ENCODE results near the gene CLEC11A. TPM values are rescaled to one million over a fixed set of nuclear protein-coding genes. Genes with fewer than 3 reads are reported as not detected.
"Not testable (repeated sequence)": the region's sequence is repeated elsewhere in the genome, so short reads cannot be mapped to it uniquely, and the experiment has no call there.

CLEC11A gene
- total RNA-seq, 1 donor from 2014 or later: 4.0 TPM

GRCh38 chr19:50756244-50756643 is 33.1 kb downstream of the CLEC11A start:
- not testable (repeated sequence) for DNase-seq (ENCODE audit: low read depth, low spot score)

GRCh38 chr19:50757624-50758023 is 34.5 kb downstream of the CLEC11A start:
- DNase-seq (ENCODE audit: low read depth, low spot score): not testable (repeated sequence)

- not testable (repeated sequence) for DNase-seq (ENCODE audit: low read depth, low spot score)
Observed at GRCh38 chr19:50759076-50759475, 35.9 kb downstream of the CLEC11A start.

- no peak for DNase-seq (ENCODE audit: low read depth, low spot score)
Observed at GRCh38 chr19:50759886-50760285, 36.7 kb downstream of the CLEC11A start.

GRCh38 chr19:50761501-50761900 is 38.3 kb downstream of the CLEC11A start:
- not testable (repeated sequence) for DNase-seq (ENCODE audit: low read depth, low spot score)

- DNase-seq (ENCODE audit: low read depth, low spot score): not testable (repeated sequence)
Observed at GRCh38 chr19:50763521-50763920, 40.4 kb downstream of the CLEC11A start.

GRCh38 chr19:50764409-50764808 is 41.2 kb downstream of the CLEC11A start:
- DNase-seq (ENCODE audit: low read depth, low spot score): no peak

GRCh38 chr19:50766746-50767145 is 43.6 kb downstream of the CLEC11A start:
- not testable (repeated sequence) for DNase-seq (ENCODE audit: low read depth, low spot score)

- DNase-seq (ENCODE audit: low read depth, low spot score): not testable (repeated sequence)
Observed at GRCh38 chr19:50767263-50767662, 44.1 kb downstream of the CLEC11A start.

GRCh38 chr19:50768277-50768676 is 45.1 kb downstream of the CLEC11A start:
- no peak for DNase-seq (ENCODE audit: low read depth, low spot score)

GRCh38 chr19:50770164-50770563 is 47.0 kb downstream of the CLEC11A start, which contains the start of gene GPR32:
GPR32 (plus strand) TSS chr19:50770464; CDS start chr19:50770601, 137 bp downstream.
- DNase-seq (ENCODE audit: low read depth, low spot score): not testable (repeated sequence)

GRCh38 chr19:50770888-50771287 is 47.7 kb downstream of the CLEC11A start:
- DNase-seq (ENCODE audit: low read depth, low spot score): no peak

- no peak for DNase-seq (ENCODE audit: low read depth, low spot score)
Observed at GRCh38 chr19:50772476-50772875, 49.3 kb downstream of the CLEC11A start.

GRCh38 chr19:50772912-50773311 is 49.7 kb downstream of the CLEC11A start:
- not testable (repeated sequence) for DNase-seq (ENCODE audit: low read depth, low spot score)

GRCh38 chr19:50773454-50773853 is 50.3 kb downstream of the CLEC11A start:
- not testable (repeated sequence) for DNase-seq (ENCODE audit: low read depth, low spot score)

Other genes starting within 250 kb of the CLEC11A start
- gene EMC10, start 246.9 kb upstream of the CLEC11A start, total RNA-seq: 63.2 and 74.2 TPM in 2 replicates
- not detected in 2 replicates for gene GARIN5A, start 246.5 kb upstream of the CLEC11A start, total RNA-seq
- 18.3 and 22.0 TPM in 2 replicates for gene JOSD2, start 212.2 kb upstream of the CLEC11A start, total RNA-seq
- not detected in 2 replicates for gene ASPDH, start 209.5 kb upstream of the CLEC11A start, total RNA-seq
- gene LRRC4B, start 154.9 kb upstream of the CLEC11A start, total RNA-seq: 0.07 TPM in 1 of 2 replicates, not detected in the other
- gene SYT3, start 83.5 kb upstream of the CLEC11A start, total RNA-seq: 0.04 TPM in 1 of 2 replicates, not detected in the other
- 0.59 and 0.63 TPM in 2 replicates for gene C19orf81, start 73.9 kb upstream of the CLEC11A start, total RNA-seq
- 0.26 and 0.63 TPM in 2 replicates for gene SHANK1, start 3.6 kb upstream of the CLEC11A start, total RNA-seq
- not detected in 2 replicates for gene GPR32, start 47.1 kb downstream of the CLEC11A start, total RNA-seq
- not detected in 2 replicates for gene ACP4, start 67.1 kb downstream of the CLEC11A start, total RNA-seq
- not detected in 2 replicates for gene KLK1, start 100.4 kb downstream of the CLEC11A start, total RNA-seq
- not detected in 2 replicates for gene KLK15, start 110.2 kb downstream of the CLEC11A start, total RNA-seq
- gene KLK3, start 131.6 kb downstream of the CLEC11A start, total RNA-seq: not detected in 2 replicates
- gene KLK2, start 150.1 kb downstream of the CLEC11A start, total RNA-seq: not detected in 2 replicates
- not detected in 2 replicates for gene KLK4, start 188.0 kb downstream of the CLEC11A start, total RNA-seq
- gene KLK5, start 229.7 kb downstream of the CLEC11A start, total RNA-seq: not detected in 2 replicates
- gene KLK6, start 246.2 kb downstream of the CLEC11A start, total RNA-seq: not detected in 2 replicates